GM23338 (cell line): ENCODE measurements around the gene ZNF740. TPM values are rescaled to one million over a fixed set of nuclear protein-coding genes. Genes with fewer than 3 reads are reported as not detected.

Source experiments
- ATAC-seq: fragments of 200-7000 bp; cut with Tn5 transposase; 3 replicates; pipeline ENCODE4 v1.9.1; 2020
- DNase-seq: peaks from one replicate; pipeline ENCODE4 v3.0.0-alpha.2; 2015; ENCODE audit warnings: low spot score
- H2AFZ ChIP-seq: fragments of 200-600 bp; sonication (generic); 2 replicates; pipeline ENCODE4 v1.8.0; 2016; ENCODE audit warnings: antibody characterized with exemption, mild to moderate bottlenecking, moderate library complexity
- H3F3A ChIP-seq: fragments of 200-600 bp; sonication (generic); replicated peaks from 2 replicates; pipeline ENCODE4 v1.8.0; 2017; ENCODE audit warnings: antibody characterized with exemption, mixed run types, low read depth
- H3K27ac ChIP-seq: fragments of 200-600 bp; sonication (generic); 2 replicates; pipeline ENCODE4 v1.6.1; 2016; ENCODE audit warnings: low read depth
- H3K27me3 ChIP-seq: fragments of 200-600 bp; sonication (generic); 2 replicates; pipeline ENCODE4 v1.8.0; 2016; ENCODE audit warnings: mild to moderate bottlenecking, mixed run types, moderate library complexity; ENCODE audit not compliant: insufficient read depth
- H3K36me3 ChIP-seq: fragments of 200-600 bp; sonication (generic); 2 replicates; pipeline ENCODE4 v1.8.0; 2016; ENCODE audit warnings: mild to moderate bottlenecking; ENCODE audit not compliant: insufficient read depth
- H3K4me1 ChIP-seq: fragments of 200-600 bp; sonication (generic); 2 replicates; pipeline ENCODE4 v1.8.0; 2016; ENCODE audit warnings: mild to moderate bottlenecking, moderate library complexity; ENCODE audit not compliant: insufficient read depth
- H3K4me2 ChIP-seq: fragments of 200-600 bp; sonication (generic); 2 replicates; pipeline ENCODE4 v1.7.1; 2017; ENCODE audit warnings: mixed run types
- H3K4me3 ChIP-seq: fragments of 200-600 bp; sonication (generic); 2 replicates; pipeline ENCODE4 v1.6.1; 2016; ENCODE audit warnings: mixed run types
- H3K79me2 ChIP-seq: fragments of 200-600 bp; sonication (generic); replicated peaks from 2 replicates; pipeline ENCODE4 v1.8.0; 2017; ENCODE audit warnings: mild to moderate bottlenecking; ENCODE audit not compliant: insufficient read depth
- H3K9me2 ChIP-seq: fragments of 200-600 bp; sonication (generic); 2 replicates; pipeline ENCODE4 v1.8.0; 2017; ENCODE audit not compliant: insufficient read depth
- H4K20me1 ChIP-seq: fragments of 200-600 bp; sonication (generic); replicated peaks from 2 replicates; pipeline ENCODE4 v1.8.0; 2017; ENCODE audit warnings: mild to moderate bottlenecking; ENCODE audit not compliant: insufficient read depth
- H3K27ac Mint-ChIP-seq: 2 replicates; pipeline ENCODE4 v1.8.0; 2020; ENCODE audit warnings: inconsistent platforms, mild to moderate bottlenecking, moderate library complexity, mixed read lengths
- H3K27me3 Mint-ChIP-seq: 3 replicates; pipeline ENCODE4 v1.8.0; 2022; ENCODE audit warnings: low read depth, mild to moderate bottlenecking, moderate library complexity, mixed read lengths, inconsistent platforms; ENCODE audit not compliant: insufficient read depth, poor library complexity
- H3K36me3 Mint-ChIP-seq: 3 replicates; pipeline ENCODE4 v1.8.0; 2021; ENCODE audit warnings: low read depth, mild to moderate bottlenecking, inconsistent platforms, moderate library complexity, mixed read lengths
- H3K4me1 Mint-ChIP-seq: 3 replicates; pipeline ENCODE4 v1.8.0; 2020; ENCODE audit warnings: mild to moderate bottlenecking, inconsistent platforms, mixed read lengths
- H3K4me3 Mint-ChIP-seq: 3 replicates; pipeline ENCODE4 v1.8.0; 2021; ENCODE audit warnings: moderate library complexity, mild to moderate bottlenecking, inconsistent platforms, mixed read lengths
- H3K9me3 Mint-ChIP-seq: 3 replicates; pipeline ENCODE4 v1.8.0; 2020; ENCODE audit warnings: moderate library complexity, mild to moderate bottlenecking, inconsistent platforms, mixed read lengths
- NANOG ChIP-seq: IDR thresholded peaks from 2 replicates; pipeline ENCODE4 v1.6.1; 2016; ENCODE audit warnings: antibody characterized with exemption, borderline replicate concordance
- POLR2AphosphoS5 ChIP-seq: IDR thresholded peaks from 2 replicates; pipeline ENCODE4 v1.6.1; 2016; ENCODE audit warnings: antibody characterized with exemption, low read depth
- REST ChIP-seq: IDR thresholded peaks from one replicate; pipeline ENCODE4 v1.6.1; 2018; ENCODE audit warnings: antibody characterized with exemption; ENCODE audit not compliant: unreplicated experiment
- ZNF114 ChIP-seq: fragments of 250-450 bp; sonication (Bioruptor Pico); IDR thresholded peaks from 2 replicates; pipeline ENCODE4 v1.5.0; 2020; ENCODE audit warnings: mild to moderate bottlenecking, moderate library complexity
- ZNF462 ChIP-seq: fragments of 250-450 bp; sonication (Bioruptor Pico); IDR thresholded peaks from 2 replicates; pipeline ENCODE4 v1.5.0; 2020; ENCODE audit warnings: mild to moderate bottlenecking, moderate library complexity
- polyA plus RNA-seq: library from polyadenylated mRNA; unstranded; fragments of >200 nt; fragmentation: Nextera tagmentation; extraction: Ambion mirVana; gene quantifications from 2 replicates; pipeline ENCODE4 v1.2.1, GENCODE V29; 2016
- total RNA-seq: library from RNA; depleted of rRNA; stranded (reverse); fragments of >200 nt; shearing (Covaris generic); gene quantifications from 2 replicates; pipeline ENCODE4 v1.2.3, GENCODE V29; 2014

The ZNF740 gene
- total and polyA plus RNA-seq, 2 experiments from 2014 or later: 2.6 to 13.0 TPM

- Mint-ChIP-seq H3K9me3 (peaks cover 4% of the 10 kb centered on the region; the same call in 1 of the 3 replicates), H3K4me3 (peak overlapping the region; percentile 67), H3K36me3 (peaks cover 5% of the 10 kb centered on the region), H3K27me3 (peaks cover 31% of the 10 kb centered on the region), H3K4me1 (peaks cover 60% of the 10 kb centered on the region), H3K27ac (peak overlapping the region; percentile 80; the same call in 1 of the 2 replicates)
- Histone ChIP-seq H3K4me2 (peak overlapping the region; percentile 91), H4K20me1 (no peaks in the 10 kb centered on the region), H3K27ac (peak overlapping the region; percentile 39; the same call in 1 of the 2 replicates), H3K27me3 (peaks cover 15% of the 10 kb centered on the region), H3K9me2 (no peaks in the 10 kb centered on the region), H3K79me2 (peaks cover 14% of the 10 kb centered on the region), H3F3A (peaks cover 26% of the 10 kb centered on the region), H3K4me1 (peaks cover 50% of the 10 kb centered on the region), H3K4me3 (peak overlapping the region; percentile 95), H3K36me3 (no peaks in the 10 kb centered on the region; the same call in 1 of the 2 replicates), H2AFZ (no peak overlapping the region; the same call in 1 of the 2 replicates)
- no peak for TF ChIP-seq ZNF462
- TF ChIP-seq ZNF114 (CRISPR knock-in tag): no peak
- TF ChIP-seq REST: no peak
- TF ChIP-seq POLR2AphosphoS5: no peak
- TF ChIP-seq NANOG: no peak
- peak; percentile 48 for DNase-seq
- ATAC-seq: peak; percentile 1; the same call in 2 of the 3 replicates
These were observed 43.0 kb downstream of the ZNF740 start for GRCh38 chr12:53223389-53224060.
